G401.6 (cell line): ENCODE data around the gene PLN.
A peak's percentile ranks its signal among the peaks of the same experiment; 100 is the strongest.

ENCODE experiments used
- FAIRE-seq: peaks from 2 replicates; lab custom pipeline; 2012; peaks lifted over from hg19 to GRCh38; lab: Jason Lieb, UNC

The PLN gene

GRCh38 chr6:118580585-118581419, 32.7 kb downstream of the PLN start:
- FAIRE-seq: peak; percentile 79

- no peak for FAIRE-seq
Measured at GRCh38 chr6:118581489-118581959, 33.4 kb downstream of the PLN start.

GRCh38 chr6:118584911-118585310, 36.8 kb downstream of the PLN start:
- FAIRE-seq: no peak

GRCh38 chr6:118586746-118587485, 38.8 kb downstream of the PLN start:
- FAIRE-seq: no peak

GRCh38 chr6:118588626-118589025, 40.5 kb downstream of the PLN start:
- FAIRE-seq: no peak

- FAIRE-seq: no peak
Measured at GRCh38 chr6:118589186-118589585, 41.1 kb downstream of the PLN start.

- FAIRE-seq: no peak
Measured at GRCh38 chr6:118589649-118590365, 41.7 kb downstream of the PLN start.

GRCh38 chr6:118591897-118592296, 43.8 kb downstream of the PLN start:
- FAIRE-seq: no peak

- FAIRE-seq: no peak
Measured at GRCh38 chr6:118594877-118595276, 46.8 kb downstream of the PLN start.

- FAIRE-seq: no peak
Measured at GRCh38 chr6:118596774-118597320, 48.8 kb downstream of the PLN start.

- no peak for FAIRE-seq
Measured at GRCh38 chr6:118597636-118598035, 49.5 kb downstream of the PLN start.

GRCh38 chr6:118598324-118598723, 50.2 kb downstream of the PLN start:
- FAIRE-seq: no peak

GRCh38 chr6:118602300-118602699, 54.2 kb downstream of the PLN start:
- no peak for FAIRE-seq

GRCh38 chr6:118603372-118603771, 55.3 kb downstream of the PLN start:
- FAIRE-seq: no peak

- FAIRE-seq: no peak
Measured at GRCh38 chr6:118606268-118606667, 58.2 kb downstream of the PLN start.

GRCh38 chr6:118606858-118607257, 58.8 kb downstream of the PLN start:
- no peak for FAIRE-seq
